Panc1 (cell line): ENCODE results near the gene LOXL3. TPM values are rescaled to one million over a fixed set of nuclear protein-coding genes. Genes with fewer than 3 reads are reported as not detected.

Experiments
- ATAC-seq: fragments of 200-7000 bp; cut with Tn5 transposase; 2 replicates; pipeline ENCODE4 v1.9.1; 2020; ENCODE audit warnings: mild to moderate bottlenecking, moderate library complexity
- BruUV-seq: library from RNA; stranded (reverse); fragments of 400-500 nt; replicated peaks from 2 replicates; lab custom pipeline; 2021; lab: Mats Ljungman, UMichigan
- CTCF ChIA-PET: fragments of 300-600 bp; sonication (Branson Sonifier 250); formaldehyde crosslinking; loops from one replicate; lab custom pipeline; 2022; ENCODE audit warnings: antibody characterized with exemption; lab: Charles Lee
- POLR2A ChIA-PET: fragments of 300-600 bp; sonication (Branson Sonifier 250); formaldehyde crosslinking; loops from one replicate; lab custom pipeline; 2022; ENCODE audit warnings: antibody characterized with exemption; lab: Charles Lee
- DNase-seq: peaks from one replicate; pipeline ENCODE4 v3.0.0-alpha.2; 2010; ENCODE audit warnings: low read depth, low spot score
- H3K27ac ChIP-seq: 2 replicates; pipeline ENCODE4 v1.5.1; 2011; ENCODE audit warnings: mild to moderate bottlenecking, low read length, inconsistent platforms
- H3K27me3 ChIP-seq: fragments of 200-500 bp; sonication (Bioruptor generic); 2 replicates; pipeline ENCODE4 v1.6.0; 2014; ENCODE audit warnings: low read length, inconsistent platforms; ENCODE audit not compliant: control insufficient read depth, insufficient read depth
- H3K36me3 ChIP-seq: fragments of 200-500 bp; sonication (Bioruptor generic); 2 replicates; pipeline ENCODE4 v1.5.1; 2014; ENCODE audit warnings: inconsistent platforms, mild to moderate bottlenecking, low read length, moderate library complexity; ENCODE audit not compliant: control insufficient read depth, insufficient read depth
- H3K4me1 ChIP-seq: 2 replicates; pipeline ENCODE4 v1.5.1; 2011; ENCODE audit warnings: inconsistent platforms, mild to moderate bottlenecking, low read length, moderate library complexity; ENCODE audit not compliant: control insufficient read depth, insufficient read depth
- H3K4me3 ChIP-seq, 2 experiments: 2 replicates each; pipeline ENCODE4 v1.5.1; 2011 to 2012; ENCODE audit warnings: low read depth in 2 of 2, low read length in 2 of 2, mild to moderate bottlenecking in 2 of 2, inconsistent platforms in 1 of 2, moderate library complexity in 1 of 2
- H3K9me3 ChIP-seq: fragments of 200-500 bp; sonication (Bioruptor generic); 2 replicates; pipeline ENCODE4 v1.5.1; 2014; ENCODE audit warnings: low read depth, mild to moderate bottlenecking, inconsistent platforms, low read length, moderate library complexity; ENCODE audit not compliant: control insufficient read depth, insufficient read depth
- POLR2AphosphoS5 ChIP-seq: IDR thresholded peaks from 2 replicates; pipeline ENCODE4 v1.6.1; 2012; ENCODE audit warnings: mild to moderate bottlenecking, low read depth, low read length, moderate library complexity
- REST ChIP-seq, 2 experiments: IDR thresholded peaks; 2 replicates each; pipeline ENCODE4 v1.6.1; 2011 to 2012; ENCODE audit warnings: low read depth in 2 of 2, control low read depth in 1 of 2, low read length in 1 of 2, mild to moderate bottlenecking in 1 of 2, moderate library complexity in 1 of 2; ENCODE audit not compliant: insufficient read depth in 1 of 2
- SIN3A ChIP-seq: IDR thresholded peaks from 2 replicates; pipeline ENCODE4 v1.6.1; 2012; ENCODE audit warnings: low read depth, mild to moderate bottlenecking, low read length, moderate library complexity, borderline replicate concordance; ENCODE audit not compliant: insufficient read depth
- TCF7L2 ChIP-seq: IDR thresholded peaks from 2 replicates; pipeline ENCODE4 v1.6.1; 2011; ENCODE audit warnings: mild to moderate bottlenecking, low read depth, low read length, inconsistent platforms
- in situ Hi-C: cut with HindIII; loops from 2 replicates; pipeline ENCODE4 v1.10.0; 2016; ENCODE audit warnings: low sequenced_read_pairs, low pct_unique_long_range_greater_than_20kb
- intact Hi-C: fragments of 100-400 bp; cut with micrococcal nuclease; formaldehyde crosslinking; loops from one replicate; pipeline ENCODE4 v1.10.0; 2022; ENCODE audit not compliant: unreplicated experiment
- total RNA-seq: library from RNA; stranded (reverse); gene quantifications from one replicate; pipeline ENCODE4 v1.2.1, GENCODE V29; 2021; ENCODE audit not compliant: unreplicated experiment
- TF ChIP-seq, protein P1 (sequence below): fragments of 450-650 bp; IDR thresholded peaks from 2 replicates; pipeline ENCODE4 v1.5.1; 2017; ENCODE audit warnings: mild to moderate bottlenecking

LOXL3 gene
- total RNA-seq, 1 experiment from 2014 or later: 1.0 TPM

DNA sequence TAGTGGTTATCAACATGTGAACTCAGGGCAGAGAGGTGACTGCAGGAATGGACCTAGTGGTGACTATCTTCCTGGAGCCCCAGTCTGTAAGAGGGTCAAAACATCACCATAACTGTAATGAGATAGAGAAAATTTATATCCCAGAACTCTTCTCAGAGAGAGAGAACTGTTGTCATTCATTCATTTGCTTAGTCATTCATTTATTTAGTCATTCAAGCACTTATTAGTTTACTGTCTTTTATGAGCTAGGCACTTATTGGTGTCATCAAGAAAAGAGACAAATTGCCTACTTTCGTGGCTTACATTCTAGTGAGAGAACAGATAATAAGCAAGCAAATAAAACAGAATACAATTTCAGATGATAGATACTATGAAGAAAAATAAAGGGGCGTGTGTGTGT lies 34.9 kb upstream of the LOXL3 start:
- in situ Hi-C loops: no loop called here
- no peak overlapping the region for H3K4me3 ChIP-seq
- ChIA-PET CTCF (interaction anchor here (0.6 to 2.3 kb wide), 4 partner anchors 11 to 106 kb away, joined by 3 to 9 read pairs (median 4); partner anchors contain the start of genes CCDC142 and TTC31), POLR2A (interaction anchor here (0.6 kb wide), 1 partner anchor 9 kb away, joined by 18 read pairs; no protein-coding TSS in a partner anchor)
- H3K27me3 ChIP-seq: peaks cover 12% of the 10 kb centered on the region
- no peak for ATAC-seq
- H3K9me3 ChIP-seq: no peaks in the 10 kb centered on the region
- H3K4me1 ChIP-seq: no peaks in the 10 kb centered on the region
- no peak for TF ChIP-seq TCF7L2
- TF ChIP-seq, protein P1, sequence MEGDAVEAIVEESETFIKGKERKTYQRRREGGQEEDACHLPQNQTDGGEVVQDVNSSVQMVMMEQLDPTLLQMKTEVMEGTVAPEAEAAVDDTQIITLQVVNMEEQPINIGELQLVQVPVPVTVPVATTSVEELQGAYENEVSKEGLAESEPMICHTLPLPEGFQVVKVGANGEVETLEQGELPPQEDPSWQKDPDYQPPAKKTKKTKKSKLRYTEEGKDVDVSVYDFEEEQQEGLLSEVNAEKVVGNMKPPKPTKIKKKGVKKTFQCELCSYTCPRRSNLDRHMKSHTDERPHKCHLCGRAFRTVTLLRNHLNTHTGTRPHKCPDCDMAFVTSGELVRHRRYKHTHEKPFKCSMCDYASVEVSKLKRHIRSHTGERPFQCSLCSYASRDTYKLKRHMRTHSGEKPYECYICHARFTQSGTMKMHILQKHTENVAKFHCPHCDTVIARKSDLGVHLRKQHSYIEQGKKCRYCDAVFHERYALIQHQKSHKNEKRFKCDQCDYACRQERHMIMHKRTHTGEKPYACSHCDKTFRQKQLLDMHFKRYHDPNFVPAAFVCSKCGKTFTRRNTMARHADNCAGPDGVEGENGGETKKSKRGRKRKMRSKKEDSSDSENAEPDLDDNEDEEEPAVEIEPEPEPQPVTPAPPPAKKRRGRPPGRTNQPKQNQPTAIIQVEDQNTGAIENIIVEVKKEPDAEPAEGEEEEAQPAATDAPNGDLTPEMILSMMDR: no peak
- no peak for TF ChIP-seq SIN3A
- no peak for TF ChIP-seq REST (IDR thresholded peaks at IDR 0.05; ENCODE audit: insufficient read depth in 1 of 2, low read depth in 2 of 2, low read length in 1 of 2)
- TF ChIP-seq POLR2AphosphoS5: no peak
- H3K27ac ChIP-seq: no peak overlapping the region
- intact Hi-C loops: loop anchor here (5.0 to 10.0 kb wide), 2 partner anchors 84 to 106 kb away; partner anchors contain the start of genes CCDC142, PCGF1 and TTC31
- DNase-seq: no peak
- no TSS peak for BruUV-seq
- H3K36me3 ChIP-seq: no peaks in the 10 kb centered on the region

GRCh38 chr2:74587664-74588277 lies 34.0 kb upstream of the LOXL3 start:
- no peaks in the 10 kb centered on the region for H3K36me3 ChIP-seq
- ChIA-PET POLR2A (no interaction called here), CTCF (interaction anchor here (0.6 to 2.3 kb wide), 6 partner anchors 10 to 260 kb away, joined by 3 to 9 read pairs (median 3); partner anchors contain the start of genes CCDC142 and TTC31)
- DNase-seq (peak; percentile 61), ATAC-seq (peak; percentile 89)
- no TSS peak for BruUV-seq
- H3K27me3 ChIP-seq: peaks cover 11% of the 10 kb centered on the region
- no peak overlapping the region for H3K4me3 ChIP-seq
- in situ Hi-C loops: no loop called here
- H3K27ac ChIP-seq: no peak overlapping the region
- intact Hi-C loops: loop anchor here (5.0 to 10.0 kb wide), 2 partner anchors 83 to 105 kb away; partner anchors contain the start of genes CCDC142, PCGF1 and TTC31
- TF ChIP-seq REST (IDR thresholded peaks at IDR 0.05; ENCODE audit: insufficient read depth in 1 of 2, low read depth in 2 of 2, low read length in 1 of 2) (no peak), TCF7L2 (no peak)
- TF ChIP-seq, protein P1: peak; percentile 87
- H3K9me3 ChIP-seq: no peaks in the 10 kb centered on the region
- no peaks in the 10 kb centered on the region for H3K4me1 ChIP-seq
